DMS114 treated with DMSO at 0.1 percent for 48 hours (cell line): ENCODE results near the gene LRP3.
"Not testable (repeated sequence)": the region's sequence is repeated elsewhere in the genome, so short reads cannot be mapped to it uniquely, and the experiment has no call there.

Source experiments
- DNase-seq: peaks from one replicate; lab custom pipeline; 2025; ENCODE audit not compliant: unreplicated experiment; lab: John Stamatoyannopoulos, UW

Gene LRP3

DNA sequence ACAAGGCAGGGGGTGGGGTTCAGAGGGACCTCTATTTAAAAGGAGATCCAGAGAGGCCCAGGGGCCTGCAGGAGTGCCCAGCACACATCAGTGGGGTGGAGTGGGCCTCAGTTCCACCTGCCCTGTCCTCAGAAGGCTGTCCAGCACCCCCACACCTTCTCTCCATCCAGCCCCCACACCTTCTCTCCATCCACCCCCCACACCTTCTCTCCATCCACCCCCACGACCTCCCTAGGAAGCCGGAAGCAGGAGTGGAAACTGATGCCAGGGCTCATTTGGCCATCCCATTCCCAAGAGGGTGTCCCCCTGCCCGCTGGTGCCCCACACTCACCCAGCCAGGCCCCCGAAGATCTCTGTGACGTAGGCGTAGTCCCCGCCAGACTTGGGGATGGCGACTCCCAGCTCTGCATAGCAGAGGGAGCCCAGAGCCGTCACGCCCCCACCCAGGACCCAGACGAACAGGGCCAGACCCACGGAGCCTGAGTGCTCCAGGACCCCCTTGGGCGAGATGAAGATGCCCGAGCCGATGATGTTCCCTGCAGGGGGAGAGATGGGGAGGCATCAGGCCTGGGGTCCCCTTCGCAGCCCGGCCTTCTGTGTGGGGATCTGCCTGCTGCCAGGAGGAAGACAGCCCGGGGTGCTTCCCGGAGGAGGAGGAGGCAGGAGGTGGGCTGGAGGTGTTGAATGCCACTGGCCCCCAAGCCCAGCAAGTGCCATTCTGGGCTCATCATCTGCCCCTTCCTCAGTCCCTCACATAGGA, 21.5 kb downstream of the LRP3 start:
- DNase-seq, result no peak

DNA sequence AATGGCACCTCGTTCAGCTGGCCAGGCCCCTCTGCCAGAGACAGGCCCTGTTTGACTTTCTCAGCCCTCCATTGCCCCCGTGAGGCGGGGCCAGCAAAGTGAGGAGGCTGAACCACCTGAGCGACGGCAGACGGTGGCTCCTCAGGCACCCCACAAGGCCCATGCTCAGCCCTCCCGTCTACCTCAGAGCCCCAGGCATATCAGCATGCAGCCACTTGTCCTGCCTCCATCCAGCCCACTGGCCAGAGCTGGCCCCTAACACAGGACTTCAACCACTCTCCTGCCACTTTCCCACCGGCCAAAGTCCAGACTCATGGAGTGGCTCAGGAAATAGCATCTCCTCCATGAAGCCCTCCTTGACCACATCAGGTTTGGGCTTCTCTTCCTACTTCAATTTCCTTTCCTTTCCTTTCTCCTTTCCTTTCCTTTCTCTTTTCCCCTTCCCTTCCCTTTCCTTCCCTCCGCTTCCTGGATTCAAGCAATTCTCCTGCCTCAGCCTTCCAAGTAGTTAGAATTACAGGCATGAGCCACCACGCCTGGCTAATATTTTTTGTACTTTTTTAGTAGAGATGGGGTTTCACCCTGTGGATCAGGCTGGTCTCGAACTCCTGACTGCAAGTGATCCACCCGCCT, 22.2 kb downstream of the LRP3 start:
- no peak for DNase-seq

GRCh38 chr19:33217881-33218280, 23.8 kb downstream of the LRP3 start:
- DNase-seq, result no peak

DNA sequence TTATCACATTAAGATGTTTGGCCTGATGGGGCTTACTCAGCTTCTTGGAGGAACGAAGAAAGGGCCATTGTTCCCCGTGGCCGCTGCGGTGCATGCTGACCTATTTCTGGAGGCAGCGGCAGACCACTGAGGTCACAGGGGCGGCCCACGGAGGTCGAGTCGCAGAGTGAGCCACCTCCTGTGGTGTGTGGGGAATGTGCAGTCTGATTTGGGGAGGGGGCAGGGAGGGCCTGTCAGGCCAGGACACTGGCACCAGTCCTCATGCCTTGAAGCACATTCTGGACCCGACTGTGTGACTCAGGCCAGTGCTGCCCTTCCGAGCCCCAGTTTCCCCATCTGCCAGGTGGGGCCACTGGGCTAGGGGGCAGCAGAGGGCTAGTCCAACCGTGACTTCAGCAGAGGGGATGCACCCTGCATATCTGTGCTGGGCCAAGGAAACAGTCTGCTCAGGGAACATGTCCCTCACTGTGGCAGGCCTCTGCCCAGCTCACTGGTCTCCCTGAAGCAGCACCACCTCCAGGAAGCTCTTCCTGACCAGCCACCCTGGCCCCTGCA, 25.2 kb downstream of the LRP3 start:
- DNase-seq, result no peak

DNA sequence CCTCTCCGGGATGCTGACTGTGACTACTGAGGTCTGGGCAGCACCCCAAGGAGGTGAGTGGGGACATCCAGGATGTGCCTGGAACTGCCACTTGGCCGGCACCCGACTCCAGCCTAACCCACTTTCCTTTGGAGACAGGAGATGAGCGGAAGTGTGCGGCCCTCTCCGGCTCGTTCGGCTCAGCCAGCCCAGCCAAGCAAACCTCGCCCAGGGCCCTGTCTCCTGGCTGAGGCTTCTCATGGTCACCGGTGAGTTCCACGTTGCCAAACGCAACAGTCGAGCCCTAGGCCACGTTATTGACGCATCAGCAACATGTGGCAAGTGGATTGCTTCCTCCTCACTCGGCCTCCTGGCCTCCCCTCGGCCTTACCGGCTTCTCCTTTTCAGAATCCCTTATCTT, 26.0 kb downstream of the LRP3 start:
- DNase-seq, result no peak

GRCh38 chr19:33220735-33221134, 26.6 kb downstream of the LRP3 start:
- no peak for DNase-seq

DNA sequence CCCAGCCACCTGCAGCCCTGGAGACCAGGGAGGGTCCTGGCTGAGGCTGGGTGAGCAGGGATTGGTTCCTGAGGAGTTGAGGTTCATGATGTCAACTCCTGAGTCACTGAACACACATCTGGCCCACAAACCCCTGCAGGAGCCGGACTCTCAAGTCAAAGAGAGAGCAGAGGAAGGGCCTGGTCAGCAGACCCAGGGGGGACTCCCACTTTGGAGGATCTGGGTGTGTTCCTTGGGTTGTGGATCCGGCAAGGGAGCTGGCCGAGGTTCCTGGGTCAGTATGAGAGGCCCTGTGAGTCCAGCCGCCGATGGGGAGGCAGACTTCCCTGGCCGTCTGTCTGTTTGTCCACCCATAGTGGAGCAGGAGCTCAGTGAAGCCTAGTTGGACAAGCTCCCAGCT, 27.5 kb downstream of the LRP3 start:
- DNase-seq, result no peak

DNA sequence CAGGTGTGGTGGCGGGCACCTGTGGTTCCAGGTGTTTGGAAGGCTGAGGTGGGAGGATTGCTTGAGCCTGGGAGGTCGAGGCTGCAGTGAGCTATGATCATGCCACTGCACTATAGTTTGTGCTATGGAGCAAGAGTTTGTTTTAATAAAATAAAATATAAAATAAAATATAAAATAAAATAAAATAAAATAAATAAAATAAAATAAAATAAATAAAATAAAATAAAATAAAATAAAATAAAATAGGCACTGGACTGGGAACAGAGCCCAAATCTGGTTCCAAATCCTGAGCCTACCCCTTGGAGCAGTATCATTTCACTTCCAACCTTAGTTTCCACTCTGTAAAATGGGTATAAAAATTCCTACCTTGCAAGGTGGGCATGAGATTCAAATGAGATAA, 28.1 kb downstream of the LRP3 start:
- DNase-seq, result not testable (repeated sequence)

DNA sequence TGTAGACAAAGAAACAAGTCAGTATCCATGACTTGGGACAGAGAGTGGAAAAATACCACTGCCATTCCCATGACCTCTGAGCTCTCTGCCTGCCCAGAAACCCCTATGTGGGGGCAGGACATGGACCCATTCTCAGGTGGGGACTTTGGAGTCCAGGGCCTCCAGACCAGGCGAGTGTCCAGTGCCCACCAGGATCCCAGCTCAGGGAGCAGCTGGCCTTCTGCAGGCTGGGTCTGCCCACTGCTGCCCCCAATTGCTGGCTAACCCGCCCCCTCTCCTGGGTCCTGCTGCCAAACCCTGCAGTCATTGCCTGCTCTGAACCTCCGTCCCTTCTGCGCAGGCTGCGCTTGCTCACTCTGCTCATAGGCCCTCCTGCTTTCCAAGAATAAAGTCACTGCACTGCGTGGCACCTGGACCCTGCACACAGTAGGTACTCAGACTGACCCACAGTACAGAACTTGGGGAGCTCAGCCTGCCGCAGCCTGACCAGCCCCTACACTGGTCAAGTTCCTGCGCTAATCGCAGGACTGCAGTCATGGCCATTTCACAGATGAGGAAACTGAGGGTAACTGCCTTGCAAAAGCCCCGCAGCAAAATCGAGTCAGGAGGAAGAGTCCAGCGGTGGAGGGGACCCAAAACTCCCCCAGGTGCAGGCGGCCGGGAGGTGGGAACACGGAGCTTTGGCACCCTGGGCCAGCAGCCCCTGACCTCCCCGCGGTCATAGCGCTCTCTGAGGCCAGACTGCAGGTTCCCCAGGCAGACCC, 30.7 kb downstream of the LRP3 start:
- DNase-seq, result no peak

DNA sequence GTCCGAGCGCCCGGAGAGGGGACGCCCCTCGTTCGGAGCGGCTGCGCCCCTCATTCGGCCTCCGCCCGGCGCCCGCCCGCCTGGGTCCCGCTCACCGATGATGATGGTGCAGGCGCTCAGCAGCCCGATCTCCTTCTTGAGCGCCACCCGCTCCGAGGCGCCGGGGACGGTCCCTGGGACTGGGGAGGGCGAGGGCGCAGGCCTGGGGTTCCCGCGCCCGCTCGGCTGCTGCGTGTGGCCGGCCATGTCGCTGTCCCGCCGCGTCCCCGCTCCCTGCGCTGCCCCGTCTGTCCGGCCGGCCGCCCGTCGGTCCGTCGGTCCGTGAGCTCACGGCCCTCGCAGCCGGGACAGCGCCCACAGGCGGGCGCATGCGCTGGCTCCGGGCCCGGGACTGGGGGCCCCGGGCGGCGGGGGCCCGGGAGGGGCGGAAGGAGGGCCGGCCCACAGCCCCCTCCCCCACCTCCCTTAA, 31.4 kb downstream of the LRP3 start, which contains the start of gene SLC7A10:
Gene SLC7A10, minus strand, starts transcription at position 393 of the 469 bp plus-strand sequence. Its CDS starts 147 bp downstream, at position 246.
- no peak for DNase-seq

GRCh38 chr19:33226550-33227241, 32.6 kb downstream of the LRP3 start:
- peak; percentile 73 for DNase-seq

DNA sequence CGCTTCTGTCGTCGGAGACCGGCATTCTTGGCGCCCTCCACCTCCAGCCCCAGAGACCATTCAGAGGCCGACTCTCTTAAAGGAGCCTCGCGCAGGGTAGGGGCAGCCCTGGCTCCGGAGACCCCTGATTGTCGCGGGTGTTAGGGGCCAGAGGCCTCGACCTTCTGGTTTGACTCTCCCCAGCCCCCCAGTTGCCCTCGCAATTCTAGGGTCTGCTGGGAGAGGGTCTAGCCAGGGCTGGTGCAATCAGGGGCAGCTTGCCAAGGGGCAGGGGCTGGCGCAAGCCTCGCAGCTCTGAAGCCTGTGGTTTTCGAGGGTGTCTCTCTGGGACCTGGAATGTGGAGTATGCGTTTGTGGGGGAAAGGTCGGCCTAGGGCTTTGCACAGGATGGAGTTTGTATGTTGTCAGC, 33.1 kb downstream of the LRP3 start:
- DNase-seq, result no peak

DNA sequence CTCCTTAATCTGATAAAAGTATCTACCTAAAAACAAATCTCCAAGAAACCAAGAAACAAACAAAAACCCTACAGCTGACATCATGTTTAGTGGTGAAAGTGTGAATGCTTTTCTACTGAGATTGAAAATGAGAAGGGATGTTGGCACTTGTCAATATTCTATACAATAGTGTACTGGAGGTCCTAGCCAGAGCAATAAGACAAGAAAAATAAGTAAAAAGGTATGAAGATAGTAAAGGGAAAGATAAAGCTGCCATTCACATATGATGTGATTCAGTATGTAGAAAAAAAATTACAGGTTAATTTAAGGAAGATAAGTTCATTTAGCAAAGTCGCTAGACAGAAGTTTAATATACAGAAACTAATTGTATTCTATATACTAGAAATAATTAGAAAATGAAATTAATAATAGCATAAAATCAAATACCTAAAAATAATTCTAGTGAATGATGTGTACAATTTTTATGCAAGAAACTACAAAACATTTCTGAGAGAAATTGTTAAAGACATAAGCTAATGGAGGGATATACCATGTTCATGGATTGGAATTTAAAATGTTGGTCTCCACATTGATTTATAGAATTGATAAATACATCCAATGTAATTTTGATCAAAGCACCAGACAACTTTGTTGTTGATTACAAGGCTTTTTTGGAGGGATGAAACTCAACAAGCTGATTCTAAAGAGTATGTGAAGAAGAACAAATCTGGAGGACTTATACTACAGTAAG, 33.9 kb downstream of the LRP3 start:
- no peak for DNase-seq

DNA sequence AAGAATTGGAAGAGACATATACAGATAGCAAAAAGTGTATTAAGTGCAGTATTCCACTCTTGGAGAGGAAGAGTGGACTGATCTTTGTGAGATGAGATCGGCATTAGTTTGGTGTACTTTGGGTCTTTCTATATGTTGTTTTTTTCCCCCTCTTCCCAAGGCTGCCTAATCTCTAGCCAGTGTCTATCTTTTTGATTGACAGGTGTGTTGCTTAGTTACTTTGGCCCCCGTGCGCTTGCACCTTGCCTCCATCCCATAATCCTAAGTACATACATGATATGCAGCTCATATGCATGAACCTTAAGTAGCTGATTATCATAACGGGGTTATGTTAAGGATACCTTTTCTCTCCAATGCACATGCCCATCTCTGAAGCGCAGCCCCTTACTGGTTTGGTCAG, 35.8 kb downstream of the LRP3 start:
- no peak for DNase-seq

GRCh38 chr19:33231511-33231910, 37.4 kb downstream of the LRP3 start:
- DNase-seq, result no peak

- DNase-seq, result no peak
Measured at GRCh38 chr19:33232656-33233055, 38.5 kb downstream of the LRP3 start.

DNA sequence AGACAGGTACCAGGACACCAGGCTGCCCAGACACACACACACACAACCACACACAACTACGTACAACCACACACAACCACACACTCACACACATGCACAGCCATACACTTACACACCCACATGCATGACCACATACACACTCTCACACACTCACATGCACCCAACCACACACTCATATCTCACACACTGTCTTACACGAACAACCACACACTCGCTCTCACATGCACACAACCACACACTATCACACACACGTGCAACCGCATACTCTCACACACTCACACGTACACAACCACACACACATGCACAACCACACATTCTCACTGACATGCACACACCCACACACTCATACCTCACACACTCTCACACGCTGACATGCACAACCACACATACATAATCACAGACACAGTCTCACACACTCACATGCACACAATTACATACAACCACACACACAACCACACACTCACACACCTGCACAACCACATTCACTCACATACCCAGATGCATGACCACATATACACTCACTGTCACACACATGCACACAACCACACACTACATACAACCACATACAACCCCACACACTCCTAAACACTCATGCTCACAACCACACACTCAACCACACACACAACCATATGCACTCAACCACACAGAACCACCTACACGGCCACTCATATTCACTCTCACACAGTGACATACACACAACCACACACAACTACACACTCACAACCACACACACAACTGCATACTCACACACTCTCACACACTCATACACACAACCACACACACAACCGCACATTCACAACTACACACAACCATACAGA, 39.1 kb downstream of the LRP3 start:
- no peak for DNase-seq

DNA sequence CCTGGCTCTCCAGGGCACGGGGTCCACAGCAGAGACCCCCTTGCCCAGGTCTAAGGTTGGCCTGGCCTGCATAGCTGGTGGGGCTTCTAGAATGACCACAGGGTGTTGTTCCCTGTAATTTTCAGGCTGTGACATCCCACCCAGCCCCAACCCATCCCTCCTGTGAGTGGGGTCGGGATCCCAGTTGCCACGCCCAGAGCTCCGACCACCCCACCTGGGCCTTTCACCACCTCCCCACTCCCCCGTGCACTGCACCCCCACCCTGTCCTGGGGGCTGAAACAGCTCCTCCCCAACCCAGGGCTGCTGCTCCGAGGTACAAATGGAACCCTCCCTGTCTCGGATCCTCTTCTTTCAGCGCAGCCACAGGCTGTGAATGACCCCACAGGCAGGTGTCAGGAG, 40.0 kb downstream of the LRP3 start:
- no peak for DNase-seq

DNA sequence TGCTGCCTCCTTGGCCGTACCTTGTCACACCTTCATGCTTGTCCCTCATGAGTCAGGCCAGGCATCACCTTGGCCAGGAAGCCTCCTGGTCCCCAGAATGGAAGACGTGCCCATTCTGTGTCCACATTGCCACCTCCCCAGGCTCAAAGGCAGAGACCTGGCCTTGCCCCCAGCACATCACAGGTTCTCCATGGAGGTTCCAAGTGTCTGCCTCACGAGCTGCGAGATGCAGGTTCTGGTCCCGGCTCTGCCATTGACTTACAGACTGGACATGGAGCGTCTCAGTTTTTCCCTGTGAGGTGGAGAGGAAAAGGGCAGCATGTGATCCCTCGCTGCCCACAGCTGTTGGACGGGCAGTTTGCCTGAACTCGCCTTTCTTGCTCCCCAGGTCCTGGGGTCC, 40.6 kb downstream of the LRP3 start:
- no peak for DNase-seq
